Activated effector memory CD4-positive, alpha-beta T cell treated with anti-CD3 and anti-CD28 coated beads, Interleukin-2, amount 50 U/mL, for 16 hours (primary cell): ENCODE results near the gene PEX7.
"Not testable (repeated sequence)": the region's sequence is repeated elsewhere in the genome, so short reads cannot be mapped to it uniquely, and the experiment has no call there.

Experiments used
- DNase-seq: peaks from one replicate; pipeline ENCODE4 v3.0.0-alpha.2; 2020

Gene PEX7, protein sequence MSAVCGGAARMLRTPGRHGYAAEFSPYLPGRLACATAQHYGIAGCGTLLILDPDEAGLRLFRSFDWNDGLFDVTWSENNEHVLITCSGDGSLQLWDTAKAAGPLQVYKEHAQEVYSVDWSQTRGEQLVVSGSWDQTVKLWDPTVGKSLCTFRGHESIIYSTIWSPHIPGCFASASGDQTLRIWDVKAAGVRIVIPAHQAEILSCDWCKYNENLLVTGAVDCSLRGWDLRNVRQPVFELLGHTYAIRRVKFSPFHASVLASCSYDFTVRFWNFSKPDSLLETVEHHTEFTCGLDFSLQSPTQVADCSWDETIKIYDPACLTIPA

GRCh38 chr6:136822376-136823127 is at the start of gene PEX7:
TSS of gene PEX7 (plus strand) at chr6:136822592. CDS start at chr6:136822666, 74 bp downstream.
- peak; percentile 95 for DNase-seq

- no peak for DNase-seq
Measured at GRCh38 chr6:136772685-136773472, 49.5 kb upstream of the PEX7 start.

DNA sequence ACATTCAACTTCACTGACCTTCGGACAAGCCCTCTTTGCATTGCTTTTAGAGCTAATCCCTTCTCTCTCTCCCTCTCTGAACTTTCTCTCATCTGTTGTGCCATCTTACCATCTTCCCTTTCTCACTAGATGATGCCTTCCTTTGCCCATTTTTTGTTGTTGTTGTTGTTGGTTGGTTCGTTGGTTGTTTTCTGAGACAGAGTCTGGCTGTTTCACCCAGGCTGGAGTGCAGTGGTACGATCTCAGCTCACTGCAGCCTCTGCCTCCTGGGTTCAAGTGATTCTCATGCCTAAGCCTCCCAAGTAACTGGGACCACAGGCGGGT is 49.0 kb upstream of the PEX7 start:
- DNase-seq = no peak

DNA sequence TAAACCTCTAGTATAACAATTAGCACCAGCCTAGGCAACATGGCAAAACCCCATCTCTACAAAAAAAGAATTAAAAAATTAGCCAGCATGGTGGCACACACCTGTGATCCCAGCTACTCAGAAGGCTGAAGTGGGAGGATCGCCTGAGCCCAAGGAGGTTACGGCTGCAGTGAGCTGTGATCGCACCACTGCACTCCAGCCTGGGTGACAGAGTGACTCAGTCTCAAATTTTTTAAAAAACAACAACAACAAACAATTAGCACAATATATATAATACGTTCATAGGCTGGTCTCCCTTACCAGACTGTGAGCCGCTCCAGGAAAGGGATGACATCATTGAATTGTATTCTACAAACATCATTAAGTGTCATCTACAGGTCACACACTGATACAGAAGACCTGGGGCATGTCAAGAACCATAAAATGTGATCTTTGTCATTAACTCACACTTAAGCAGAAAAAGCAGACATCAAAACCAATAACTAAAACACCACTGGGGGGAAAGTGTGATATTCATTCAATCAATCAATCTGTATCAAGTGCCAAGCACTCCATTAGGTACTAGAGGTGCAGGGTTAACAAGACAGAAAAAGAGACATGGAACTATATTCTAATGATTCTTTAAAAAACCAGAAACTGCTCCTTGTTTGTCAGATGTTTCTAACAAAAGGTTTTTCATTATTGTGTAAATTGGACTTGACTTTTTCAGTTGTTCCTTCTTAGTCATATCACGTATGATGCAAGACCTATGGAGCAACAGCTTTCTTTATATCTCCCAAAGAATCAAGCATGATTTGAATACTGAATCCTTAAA is 48.0 kb upstream of the PEX7 start:
- no peak for DNase-seq

DNA sequence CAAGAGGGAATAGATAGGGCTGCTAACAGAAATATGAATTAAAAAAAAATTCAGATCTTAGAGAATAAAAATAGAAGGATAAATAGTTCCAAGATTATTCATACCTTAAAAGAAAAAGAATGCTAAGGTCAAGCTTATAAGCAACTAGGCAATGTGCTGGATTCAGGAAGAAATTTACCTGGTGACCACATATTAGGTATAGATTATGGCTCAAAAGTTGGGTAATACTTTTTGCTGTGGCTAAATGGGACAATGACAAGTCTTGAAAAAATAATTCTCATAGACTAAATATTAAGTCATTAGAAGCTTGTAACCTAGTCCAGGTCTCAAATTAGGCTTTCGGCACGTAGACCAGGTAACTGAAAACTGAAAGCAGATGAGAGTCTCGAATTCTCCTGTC is 47.3 kb upstream of the PEX7 start:
- no peak for DNase-seq

GRCh38 chr6:136775548-136775947 is 46.8 kb upstream of the PEX7 start:
- no peak for DNase-seq

GRCh38 chr6:136777651-136778050 is 44.7 kb upstream of the PEX7 start:
- no peak for DNase-seq

DNA sequence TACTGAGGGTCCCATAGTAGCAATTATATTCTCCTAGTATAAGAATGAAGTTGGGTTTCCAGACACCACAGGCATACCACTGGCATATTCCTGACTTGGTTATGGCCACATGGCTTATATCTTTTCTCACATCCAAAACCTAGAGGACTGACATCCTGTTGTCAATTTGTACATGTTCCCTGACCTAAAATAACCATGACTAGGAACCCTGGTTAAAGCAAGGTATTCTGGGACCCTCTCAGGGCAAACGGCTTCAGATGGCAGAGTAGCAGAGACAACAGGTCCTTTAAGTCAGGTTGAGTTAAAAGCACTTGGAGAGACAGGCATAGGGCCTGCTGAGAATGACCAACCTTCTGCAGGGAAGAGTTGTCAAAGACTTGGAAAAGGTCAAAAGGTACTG is 42.7 kb upstream of the PEX7 start:
- DNase-seq = no peak

- no peak for DNase-seq
Measured at GRCh38 chr6:136780972-136781371, 41.4 kb upstream of the PEX7 start.

- DNase-seq = no peak
Measured at GRCh38 chr6:136782021-136782770, 40.2 kb upstream of the PEX7 start.

- no peak for DNase-seq
Measured at GRCh38 chr6:136783021-136783420, 39.4 kb upstream of the PEX7 start.

DNA sequence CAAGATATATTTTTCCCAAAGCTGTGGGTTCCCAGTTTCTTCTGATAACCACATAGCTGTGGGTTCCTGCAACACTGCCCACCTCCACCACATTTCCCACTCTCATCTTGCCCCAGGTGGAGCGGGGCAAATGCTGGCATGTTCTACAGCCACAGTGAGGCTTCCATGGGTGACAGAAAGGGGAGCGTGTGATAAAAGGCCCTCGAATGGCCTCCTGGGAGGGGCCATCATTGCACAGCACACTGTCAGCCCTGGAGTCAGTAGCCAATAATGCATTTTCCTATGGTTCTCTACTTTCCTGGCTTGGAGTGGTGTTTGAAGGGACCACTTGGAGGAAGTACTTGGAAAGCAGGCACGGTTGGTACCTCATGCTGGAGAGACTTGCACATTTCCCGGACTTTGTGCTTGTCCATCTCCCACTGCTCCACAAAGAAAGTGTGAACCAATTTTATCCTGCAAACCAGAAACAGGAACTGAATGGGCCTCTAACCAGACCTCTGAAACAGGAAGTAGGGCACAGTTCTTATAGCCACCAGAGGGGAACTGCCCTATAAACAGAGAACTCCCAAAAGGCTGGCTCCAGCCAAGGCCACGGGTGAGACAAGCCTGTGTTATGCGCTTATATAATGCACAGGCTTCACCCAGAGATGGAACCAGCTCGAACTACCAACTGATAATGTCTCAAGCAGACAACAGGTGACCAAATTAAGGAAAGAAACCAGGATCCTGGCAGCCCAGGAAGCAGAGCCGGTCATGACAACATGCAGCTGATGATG is 38.7 kb upstream of the PEX7 start:
- DNase-seq = no peak

DNA sequence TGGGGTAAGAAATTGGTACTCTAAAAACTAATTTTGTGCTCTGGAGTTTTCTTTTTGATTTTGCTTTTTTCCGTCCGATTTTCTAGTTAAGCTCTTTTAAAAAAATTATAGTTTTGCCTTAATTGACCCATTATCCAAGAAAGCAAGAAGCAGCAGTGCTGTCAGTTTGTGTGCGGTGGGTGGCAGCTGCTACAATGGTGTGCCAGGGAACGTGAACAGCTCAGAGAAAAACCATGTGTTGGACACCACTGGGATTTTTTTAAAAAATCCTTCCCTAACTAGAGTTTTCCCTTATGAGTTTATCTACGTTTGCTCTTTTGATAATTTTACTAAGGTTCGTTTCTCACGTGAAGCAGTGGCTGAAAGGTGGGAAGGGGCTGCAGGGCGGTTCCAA is 38.1 kb upstream of the PEX7 start:
- DNase-seq = no peak

DNA sequence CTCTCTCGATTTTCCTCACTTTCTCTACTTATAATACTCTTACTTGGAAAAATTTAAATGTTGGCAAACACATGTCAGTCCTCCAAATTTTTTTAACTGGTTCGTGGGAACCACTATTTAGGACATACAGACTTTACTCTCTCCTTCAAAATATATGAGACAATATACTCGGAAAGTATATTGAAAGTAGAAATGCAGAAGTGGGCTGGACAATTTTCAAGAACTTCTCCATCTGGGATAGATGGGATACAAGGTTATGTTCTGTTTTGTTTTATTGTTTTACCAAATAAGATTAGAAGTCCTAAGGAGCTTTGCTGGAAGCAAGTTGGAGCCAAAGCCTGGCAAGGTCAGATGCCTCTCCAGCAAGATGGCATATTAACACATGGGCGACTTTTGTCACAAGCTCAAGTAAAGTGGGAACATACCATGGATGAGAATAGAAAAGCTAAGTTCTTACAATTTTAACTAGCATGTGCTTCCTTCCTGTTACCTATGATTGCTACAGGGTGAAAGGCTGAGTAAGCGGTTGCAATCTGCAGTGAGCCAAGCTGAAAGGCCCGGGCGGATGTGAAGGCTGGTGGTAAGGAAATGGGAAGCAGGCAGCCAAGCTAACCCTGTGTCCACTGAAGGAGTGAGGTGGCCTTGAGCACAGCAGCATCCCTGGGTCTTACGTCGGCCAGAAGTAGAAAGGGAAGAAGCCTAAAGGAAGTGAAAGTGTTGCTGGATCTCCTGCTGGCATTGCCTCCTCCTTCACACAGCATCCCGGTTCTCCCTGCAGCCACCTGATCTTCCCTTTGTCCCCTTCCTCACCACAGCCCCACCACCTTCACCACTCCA is 37.3 kb upstream of the PEX7 start:
- peak; percentile 74 for DNase-seq

- no peak for DNase-seq
Measured at GRCh38 chr6:136786658-136787057, 35.7 kb upstream of the PEX7 start.

- DNase-seq = no peak
Measured at GRCh38 chr6:136787726-136788068, 34.7 kb upstream of the PEX7 start.

DNA sequence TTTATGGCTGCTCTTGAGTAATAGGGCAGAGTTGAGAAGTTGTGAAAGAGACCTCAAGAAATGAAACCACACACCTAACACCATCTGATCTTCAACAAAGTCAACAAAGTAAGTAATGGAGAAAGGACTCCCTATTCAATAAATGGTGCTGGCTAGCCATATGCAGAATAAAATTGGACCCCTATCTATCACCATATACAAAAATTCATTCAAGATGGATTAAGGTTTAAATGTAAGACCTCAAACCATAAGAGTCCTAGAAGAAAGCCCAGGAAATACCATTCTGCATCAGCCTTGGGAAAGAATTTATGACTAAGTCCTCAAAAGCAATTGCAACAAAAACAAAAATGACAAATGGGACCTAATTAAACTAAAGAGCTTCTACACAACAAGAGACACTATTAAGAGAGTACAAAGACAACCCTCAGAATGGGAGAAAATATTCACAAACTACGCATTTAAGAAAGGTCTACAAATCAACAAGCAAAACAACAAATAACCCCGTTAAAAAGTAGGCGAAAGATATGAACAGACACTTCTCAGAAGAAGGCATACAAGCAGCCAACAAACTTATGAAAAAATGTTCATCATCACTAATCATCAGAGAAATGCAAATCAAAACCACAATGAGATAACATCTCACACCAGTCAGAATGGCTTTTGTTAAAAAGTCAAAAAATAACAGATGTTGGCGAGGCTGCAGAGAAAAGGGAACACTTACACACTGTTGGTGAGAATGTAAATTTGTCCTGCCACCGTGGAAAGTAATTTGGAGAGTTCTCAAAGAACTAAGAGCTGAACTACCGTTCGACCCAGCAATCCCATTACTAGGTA is 34.1 kb upstream of the PEX7 start:
- no peak for DNase-seq

- DNase-seq = not testable (repeated sequence)
Measured at GRCh38 chr6:136789440-136789839, 33.0 kb upstream of the PEX7 start.
